HEK293T (cell line): Measurements from ENCODE around the gene ALK.

Experiments used
- CTCF ChIA-PET: fragments of 350-600 bp; formaldehyde crosslinking; extraction: SDS; loops from one replicate; lab custom pipeline; 2021; ENCODE audit warnings: antibody characterized with exemption, inconsistent platforms; lab: Yijun Ruan, JAX
- POLR2A ChIA-PET: fragments of 350-600 bp; formaldehyde crosslinking; extraction: SDS; loops from one replicate; lab custom pipeline; 2020; ENCODE audit warnings: antibody characterized with exemption, inconsistent platforms; lab: Yijun Ruan, JAX
- DNase-seq: peaks from one replicate; pipeline ENCODE4 v3.0.0; 2012; ENCODE audit warnings: mixed read lengths; ENCODE audit errors: extremely low spot score
- ARNT ChIP-seq: fragments of 450-650 bp; IDR thresholded peaks from 2 replicates; pipeline ENCODE4 v1.6.1; 2017; ENCODE audit warnings: mild to moderate bottlenecking
- BHLHE40 ChIP-seq: fragments of 450-650 bp; IDR thresholded peaks from 2 replicates; pipeline ENCODE4 v1.6.1; 2016; ENCODE audit warnings: mild to moderate bottlenecking, moderate library complexity, borderline replicate concordance
- CTBP1 ChIP-seq: fragments of 450-650 bp; IDR thresholded peaks from 2 replicates; pipeline ENCODE4 v1.6.1; 2016; ENCODE audit warnings: borderline replicate concordance
- ELF4 ChIP-seq: fragments of 450-650 bp; IDR thresholded peaks from 2 replicates; pipeline ENCODE4 v1.6.1; 2017; ENCODE audit warnings: antibody characterized with exemption
- FOXA1 ChIP-seq: fragments of 450-650 bp; IDR thresholded peaks from 2 replicates; pipeline ENCODE4 v1.6.1; 2016; ENCODE audit warnings: mild to moderate bottlenecking
- FOXK2 ChIP-seq: fragments of 450-650 bp; IDR thresholded peaks from 2 replicates; pipeline ENCODE4 v1.6.1; 2016; ENCODE audit warnings: mild to moderate bottlenecking
- FOXM1 ChIP-seq: fragments of 450-650 bp; IDR thresholded peaks from 2 replicates; pipeline ENCODE4 v1.6.1; 2017; ENCODE audit warnings: mild to moderate bottlenecking, borderline replicate concordance
- HDGF ChIP-seq: fragments of 450-650 bp; IDR thresholded peaks from 2 replicates; pipeline ENCODE4 v1.6.1; 2017; ENCODE audit warnings: antibody characterized with exemption, borderline replicate concordance
- L3MBTL2 ChIP-seq: fragments of 450-650 bp; conservative IDR thresholded peaks from 2 replicates; pipeline ENCODE4 v1.6.1; 2016; ENCODE audit warnings: mild to moderate bottlenecking
- LEF1 ChIP-seq: fragments of 450-650 bp; IDR thresholded peaks from 2 replicates; pipeline ENCODE4 v1.6.1; 2017; ENCODE audit warnings: mild to moderate bottlenecking, borderline replicate concordance
- NFRKB ChIP-seq: fragments of 450-650 bp; IDR thresholded peaks from 2 replicates; pipeline ENCODE4 v1.6.1; 2016; ENCODE audit warnings: mild to moderate bottlenecking, moderate library complexity
- SP1 ChIP-seq: fragments of 450-650 bp; IDR thresholded peaks from 2 replicates; pipeline ENCODE4 v1.6.1; 2017
- SUZ12 ChIP-seq: fragments of 450-650 bp; IDR thresholded peaks from 2 replicates; pipeline ENCODE4 v1.6.1; 2016; ENCODE audit warnings: mild to moderate bottlenecking
- TARDBP ChIP-seq: fragments of 450-650 bp; IDR thresholded peaks from 2 replicates; pipeline ENCODE4 v1.6.1; 2016
- ZNF384 ChIP-seq: fragments of 450-650 bp; IDR thresholded peaks from 2 replicates; pipeline ENCODE4 v1.6.1; 2016
- TF ChIP-seq, protein P1 (sequence below): fragments of 450-650 bp; IDR thresholded peaks from 2 replicates; pipeline ENCODE4 v1.6.1; 2016

Gene ALK

GRCh38 chr2:29644949-29645348, 276.4 kb downstream of the ALK start:
- CTCF ChIA-PET, result no interaction called here
- POLR2A ChIA-PET, result no interaction called here
- DNase-seq, result no peak
- no peak for TF ChIP-seq SUZ12
- no peak for TF ChIP-seq FOXA1
- TF ChIP-seq ELF4, result no peak
- no peak for TF ChIP-seq CTBP1
- TF ChIP-seq, protein P1, sequence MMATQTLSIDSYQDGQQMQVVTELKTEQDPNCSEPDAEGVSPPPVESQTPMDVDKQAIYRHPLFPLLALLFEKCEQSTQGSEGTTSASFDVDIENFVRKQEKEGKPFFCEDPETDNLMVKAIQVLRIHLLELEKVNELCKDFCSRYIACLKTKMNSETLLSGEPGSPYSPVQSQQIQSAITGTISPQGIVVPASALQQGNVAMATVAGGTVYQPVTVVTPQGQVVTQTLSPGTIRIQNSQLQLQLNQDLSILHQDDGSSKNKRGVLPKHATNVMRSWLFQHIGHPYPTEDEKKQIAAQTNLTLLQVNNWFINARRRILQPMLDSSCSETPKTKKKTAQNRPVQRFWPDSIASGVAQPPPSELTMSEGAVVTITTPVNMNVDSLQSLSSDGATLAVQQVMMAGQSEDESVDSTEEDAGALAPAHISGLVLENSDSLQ, result no peak
- TF ChIP-seq FOXK2, result no peak
- no peak for TF ChIP-seq L3MBTL2
- no peak for TF ChIP-seq BHLHE40
- TF ChIP-seq SP1, result no peak

DNA sequence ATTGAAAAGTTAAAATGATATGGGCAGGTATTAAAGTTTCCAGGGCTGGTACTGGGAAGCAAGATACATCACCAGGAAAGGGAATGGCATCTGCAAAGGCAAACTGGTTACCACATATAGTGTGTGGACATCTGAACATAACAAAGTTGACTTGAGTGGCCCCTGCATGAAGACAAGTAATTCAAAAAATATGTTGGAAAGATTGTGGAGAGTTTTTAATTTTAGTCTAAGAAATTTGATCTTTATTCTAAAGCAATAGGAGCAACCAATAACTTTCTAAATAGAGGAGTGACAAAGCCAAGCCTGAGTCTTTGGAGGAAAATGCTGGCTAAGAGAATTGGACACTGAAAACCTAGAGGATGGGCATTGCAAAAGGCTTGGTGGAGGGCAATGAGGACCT, 278.2 kb downstream of the ALK start:
- CTCF ChIA-PET, result no interaction called here
- DNase-seq, result no peak
- POLR2A ChIA-PET, result no interaction called here
- no peak for TF ChIP-seq NFRKB
- TF ChIP-seq CTBP1, result no peak
- TF ChIP-seq FOXM1, result no peak
- no peak for TF ChIP-seq HDGF
- no peak for TF ChIP-seq SUZ12
- TF ChIP-seq BHLHE40, result no peak
- TF ChIP-seq ELF4, result no peak

GRCh38 chr2:29640360-29640759, 281.0 kb downstream of the ALK start:
- POLR2A ChIA-PET, result no interaction called here
- TF ChIP-seq FOXA1, result no peak
- TF ChIP-seq FOXK2, result no peak
- no peak for TF ChIP-seq LEF1
- TF ChIP-seq L3MBTL2, result no peak
- TF ChIP-seq, protein P1, result no peak
- no peak for TF ChIP-seq TARDBP
- TF ChIP-seq ZNF384, result no peak
- TF ChIP-seq CTBP1, result no peak
- no peak for TF ChIP-seq SP1
- no peak for TF ChIP-seq ELF4
- TF ChIP-seq SUZ12, result no peak
- no peak for TF ChIP-seq FOXM1
- CTCF ChIA-PET, result no interaction called here
- DNase-seq, result no peak

- CTCF ChIA-PET, result no interaction called here
- TF ChIP-seq ARNT (no peak), FOXM1 (no peak), SP1 (no peak), HDGF (no peak), FOXA1 (no peak), BHLHE40 (no peak), NFRKB (no peak), FOXK2 (no peak), TARDBP (no peak)
- TF ChIP-seq, protein P1, result no peak
- POLR2A ChIA-PET, result no interaction called here
- no peak for DNase-seq
These were observed 282.7 kb downstream of the ALK start for GRCh38 chr2:29638641-29639040.

DNA sequence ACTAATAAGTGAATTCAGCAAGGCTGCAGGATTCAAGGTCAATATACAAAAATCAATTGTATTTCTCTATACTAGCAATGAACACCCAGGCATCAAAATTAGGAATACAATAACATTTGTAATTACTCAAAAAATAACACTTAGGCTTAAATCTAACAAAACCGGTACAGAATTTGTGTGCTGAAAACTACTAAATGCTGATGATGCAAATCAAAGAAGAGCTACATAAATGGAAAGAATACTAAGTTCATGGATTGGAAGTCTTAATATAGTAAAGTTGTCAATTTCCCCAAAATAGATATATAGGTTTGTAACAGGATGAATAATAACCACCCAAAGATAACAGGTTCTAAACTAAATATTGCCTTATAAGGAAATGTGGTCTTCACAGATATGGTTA, 286.5 kb downstream of the ALK start:
- CTCF ChIA-PET, result no interaction called here
- no peak for DNase-seq
- TF ChIP-seq SP1 (no peak), L3MBTL2 (no peak), CTBP1 (no peak), ELF4 (no peak), HDGF (no peak), FOXA1 (no peak), NFRKB (no peak), SUZ12 (no peak), ARNT (no peak), LEF1 (no peak), BHLHE40 (no peak)
- TF ChIP-seq, protein P1, result no peak
- POLR2A ChIA-PET, result no interaction called here

DNA sequence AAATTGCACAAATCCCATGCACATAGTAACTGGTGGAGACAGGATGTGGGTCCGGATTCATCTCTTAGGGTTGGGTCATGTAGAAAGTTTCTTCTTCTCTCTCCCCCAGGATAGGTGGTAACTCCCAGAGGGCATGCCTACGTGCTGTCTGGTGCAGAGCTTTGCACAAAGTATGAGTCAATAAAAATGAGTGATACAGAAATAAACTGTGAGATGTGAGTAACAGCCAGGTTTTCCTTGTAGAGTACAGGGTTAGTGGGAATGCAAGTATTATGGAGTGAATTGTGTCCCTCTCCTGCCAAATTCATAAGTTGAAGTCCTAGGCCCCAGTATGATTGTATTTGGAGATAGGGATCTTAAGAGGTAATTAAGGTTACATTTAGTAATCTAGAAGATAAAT, 289.4 kb downstream of the ALK start:
- ChIA-PET POLR2A (no interaction called here), CTCF (no interaction called here)
- TF ChIP-seq, protein P1, result no peak
- TF ChIP-seq SP1, result no peak
- TF ChIP-seq FOXK2, result no peak
- no peak for TF ChIP-seq CTBP1
- no peak for DNase-seq
